Right lung (tissue), 10 donors: ENCODE data around the gene SEMA4C. TPM values are rescaled to one million over a fixed set of nuclear protein-coding genes. Genes with fewer than 3 reads are reported as not detected.

Source experiments
- DNase-seq, 2 donors: peaks; one replicate each; pipeline ENCODE4 v3.0.0-alpha.2; 2013
- long read RNA-seq, 8 donors: transcript quantifications; one replicate each; lab custom pipeline, GENCODE V29; 2026
- polyA plus RNA-seq, 5 donors: library from polyadenylated mRNA; unstranded; fragments of 120-200 nt; gene quantifications; one replicate each; pipeline versions ENCODE4 v1.2.1 to v1.2.3, GENCODE V29; 2013; ENCODE audit warnings: inconsistent platforms in 1 of 5, low replicate concordance in 1 of 5; ENCODE audit not compliant: insufficient read length in 5 of 5, insufficient read depth in 1 of 5

Gene SEMA4C
- polyA plus RNA-seq = 10 to 100 TPM; 38.3 to 58.6 (median 47.0) TPM
- long read RNA-seq, donor 1, partial matches to known transcripts = 0 of 5 reads
- long read RNA-seq, donor 1, other reads (novel, unspliced or antisense) = 0 of 5 reads
- long read RNA-seq, donor 2, partial matches to known transcripts = 0 of 1 reads
- long read RNA-seq, donor 2, other reads (novel, unspliced or antisense) = 0 of 1 reads
- long read RNA-seq, donor 3, partial matches to known transcripts = 0 of 2 reads
- long read RNA-seq, donor 3, other reads (novel, unspliced or antisense) = 0 of 2 reads
- long read RNA-seq, donor 4, partial matches to known transcripts = 0 of 1 reads
- long read RNA-seq, donor 4, other reads (novel, unspliced or antisense) = 0 of 1 reads
- long read RNA-seq, donor 5, partial matches to known transcripts = 0 of 2 reads
- long read RNA-seq, donor 5, other reads (novel, unspliced or antisense) = 0 of 2 reads
- long read RNA-seq, donor 6, partial matches to known transcripts = 0 of 3 reads
- long read RNA-seq, donor 6, other reads (novel, unspliced or antisense) = 0 of 3 reads
- long read RNA-seq, donor 7, transcript SEMA4C-201 (15 exons, 3,545 nt) = major isoform, 5 of 8 reads
- long read RNA-seq, donor 7, partial matches to known transcripts = 0 of 8 reads
- long read RNA-seq, donor 7, other reads (novel, unspliced or antisense) = 0 of 8 reads
- long read RNA-seq, donor 8 = 0 reads

- peak in 1 of 2 donors; percentile 74 for DNase-seq
Measured at GRCh38 chr2:96869822-96870625, at the start of gene SEMA4C. Gene SEMA4C (minus strand): TSS chr2:96870080. CDS start chr2:96867886, 2,194 bp downstream.

- DNase-seq = no peak
Measured at GRCh38 chr2:96918754-96919550, 49.1 kb upstream of the SEMA4C start.

GRCh38 chr2:96918092-96918753 lies 48.3 kb upstream of the SEMA4C start:
- DNase-seq = no peak

- no peak for DNase-seq
Measured at GRCh38 chr2:96916646-96917543, 47.0 kb upstream of the SEMA4C start.

- DNase-seq = no peak
Measured at GRCh38 chr2:96916156-96916630, 46.3 kb upstream of the SEMA4C start.

- DNase-seq = no peak
Measured at GRCh38 chr2:96914332-96914731, 44.5 kb upstream of the SEMA4C start.

GRCh38 chr2:96913398-96914202 lies 43.7 kb upstream of the SEMA4C start:
- DNase-seq = no peak

- no peak for DNase-seq
Measured at GRCh38 chr2:96913117-96913397, 43.2 kb upstream of the SEMA4C start.

GRCh38 chr2:96912346-96913116 lies 42.7 kb upstream of the SEMA4C start:
- no peak for DNase-seq

GRCh38 chr2:96909611-96910021 lies 39.7 kb upstream of the SEMA4C start:
- no peak for DNase-seq

GRCh38 chr2:96907115-96908041 lies 37.5 kb upstream of the SEMA4C start:
- peak; percentile 63 to 69 for DNase-seq

- peak; percentile 66 to 75 for DNase-seq
Measured at GRCh38 chr2:96906729-96907114, 36.8 kb upstream of the SEMA4C start.

- no peak for DNase-seq
Measured at GRCh38 chr2:96903815-96904214, 33.9 kb upstream of the SEMA4C start.

GRCh38 chr2:96903318-96903717 lies 33.4 kb upstream of the SEMA4C start:
- no peak for DNase-seq

GRCh38 chr2:96900237-96900636 lies 30.4 kb upstream of the SEMA4C start:
- DNase-seq = no peak

- DNase-seq = no peak
Measured at GRCh38 chr2:96899413-96899741, 29.5 kb upstream of the SEMA4C start.
